Measurements from ENCODE around the gene PARN. TPM values are rescaled to one million over a fixed set of nuclear protein-coding genes. Genes with fewer than 3 reads are reported as not detected.
A peak's percentile ranks its signal among the peaks of the same experiment; 100 is the strongest.

The PARN gene
- polyA plus RNA-seq, 2 of the 4 experiments (the other 2 are of a cell fraction), result 40.0 to 58.6 TPM

GRCh38 chr16:14502932-14503741 is 126.9 kb downstream of the PARN start:
- peak overlapping the region; percentile 55 for H3K4me2 ChIP-seq
- no peaks in the 10 kb centered on the region for H3K9me3 ChIP-seq
- H3K4me3 ChIP-seq, result no peak overlapping the region
- FAIRE-seq, result no peak
- TF ChIP-seq RFX5 (IDR thresholded peaks at IDR 0.05) (no peak), HMGXB4 (CRISPR knock-in tag; IDR thresholded peaks at IDR 0.05; ENCODE audit: borderline replicate concordance) (no peak), SREBF2 (IDR thresholded peaks at IDR 0.05) (no peak), MAZ (IDR thresholded peaks at IDR 0.05; ENCODE audit: borderline replicate concordance, low read depth, low read length) (no peak), FOSL2 (IDR thresholded peaks at IDR 0.05) (no peak), FOSL2 (CRISPR knock-in tag; IDR thresholded peaks at IDR 0.05) (peak; percentile 52), EHMT2 (IDR thresholded peaks at IDR 0.05; ENCODE audit: low read depth) (no peak), HOXA7 (CRISPR knock-in tag; IDR thresholded peaks at IDR 0.05) (no peak), EHF (CRISPR knock-in tag; IDR thresholded peaks at IDR 0.05) (no peak), HOXB13 (CRISPR knock-in tag; IDR thresholded peaks at IDR 0.05; ENCODE audit: low read depth) (no peak), MAFK (IDR thresholded peaks at IDR 0.05; ENCODE audit: partially characterized antibody) (peak; percentile 92), GATA3 (IDR thresholded peaks at IDR 0.05; ENCODE audit: borderline replicate concordance) (no peak), ZFP36 (IDR thresholded peaks at IDR 0.05; ENCODE audit: borderline replicate concordance, partially characterized antibody) (no peak), HES2 (IDR thresholded peaks at IDR 0.05) (no peak), TFCP2L1 (CRISPR knock-in tag; IDR thresholded peaks at IDR 0.05) (no peak), HOXB5 (CRISPR knock-in tag; IDR thresholded peaks at IDR 0.05) (no peak), CEBPB (IDR thresholded peaks at IDR 0.05) (no peak), CBX2 (IDR thresholded peaks at IDR 0.05; ENCODE audit: borderline replicate concordance, low read depth) (no peak), CHD4 (IDR thresholded peaks at IDR 0.05; ENCODE audit: borderline replicate concordance) (no peak)
- TF ChIP-seq, protein P1, sequence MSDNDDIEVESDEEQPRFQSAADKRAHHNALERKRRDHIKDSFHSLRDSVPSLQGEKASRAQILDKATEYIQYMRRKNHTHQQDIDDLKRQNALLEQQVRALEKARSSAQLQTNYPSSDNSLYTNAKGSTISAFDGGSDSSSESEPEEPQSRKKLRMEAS (IDR thresholded peaks at IDR 0.05), result 0 out of 2 replicates have a peak, but pooled peaks have one; percentile 5
- TF ChIP-seq, protein P2, sequence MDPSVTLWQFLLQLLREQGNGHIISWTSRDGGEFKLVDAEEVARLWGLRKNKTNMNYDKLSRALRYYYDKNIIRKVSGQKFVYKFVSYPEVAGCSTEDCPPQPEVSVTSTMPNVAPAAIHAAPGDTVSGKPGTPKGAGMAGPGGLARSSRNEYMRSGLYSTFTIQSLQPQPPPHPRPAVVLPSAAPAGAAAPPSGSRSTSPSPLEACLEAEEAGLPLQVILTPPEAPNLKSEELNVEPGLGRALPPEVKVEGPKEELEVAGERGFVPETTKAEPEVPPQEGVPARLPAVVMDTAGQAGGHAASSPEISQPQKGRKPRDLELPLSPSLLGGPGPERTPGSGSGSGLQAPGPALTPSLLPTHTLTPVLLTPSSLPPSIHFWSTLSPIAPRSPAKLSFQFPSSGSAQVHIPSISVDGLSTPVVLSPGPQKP (IDR thresholded peaks at IDR 0.05; ENCODE audit: low read depth, low read length), result no peak
- TF ChIP-seq, protein P3, sequence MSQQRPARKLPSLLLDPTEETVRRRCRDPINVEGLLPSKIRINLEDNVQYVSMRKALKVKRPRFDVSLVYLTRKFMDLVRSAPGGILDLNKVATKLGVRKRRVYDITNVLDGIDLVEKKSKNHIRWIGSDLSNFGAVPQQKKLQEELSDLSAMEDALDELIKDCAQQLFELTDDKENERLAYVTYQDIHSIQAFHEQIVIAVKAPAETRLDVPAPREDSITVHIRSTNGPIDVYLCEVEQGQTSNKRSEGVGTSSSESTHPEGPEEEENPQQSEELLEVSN (IDR thresholded peaks at IDR 0.05; ENCODE audit: borderline replicate concordance, low read depth), result no peak
- ChIA-PET CTCF (interaction anchor here (0.5 to 8.2 kb wide), 11 partner anchors 10 to 203 kb away, joined by 3 to 54 read pairs (median 3); no protein-coding TSS in a partner anchor), POLR2A (interaction anchor here (0.6 to 1.9 kb wide), 3 partner anchors 17 to 106 kb away, joined by 3 to 7 read pairs (median 4); no protein-coding TSS in a partner anchor)
- 63% methylated on average over 9 of the region's 9 CpGs for WGBS (ENCODE audit: missing lambda C conversion rate)
- H3K27ac ChIP-seq, result peak overlapping the region; percentile 94 to 95
- ATAC-seq, result peak in 1 of 2 experiments; percentile 3; a peak in 1 of 6 replicates
- DNase-seq (ENCODE audit: low read depth in 1 of 2, low spot score in 1 of 2), result no peak
- H3K4me1 ChIP-seq, result peaks cover 96% of the 10 kb centered on the region
